ENCODE results near the gene HCAR2. TPM values are rescaled to one million over a fixed set of nuclear protein-coding genes. Genes with fewer than 3 reads are reported as not detected.
"Not testable (repeated sequence)": the region's sequence is repeated elsewhere in the genome, so short reads cannot be mapped to it uniquely, and the experiment has no call there.

Gene HCAR2
- total and polyA plus RNA-seq, 11 donors: 0.11 to 4.3 (median 0.69) TPM; not detected in 6

GRCh38 chr12:122721057-122721545 lies 17.9 kb upstream of the HCAR2 start:
- no peaks in the 10 kb centered on the region for H3K9me3 ChIP-seq
- TF ChIP-seq CTCF (IDR thresholded peaks at IDR 0.05) (no peak), POLR2A (IDR thresholded peaks at IDR 0.05) (no peak)
- DNase-seq (no peak), ATAC-seq (no peak)
- no peak overlapping the region for H3K4me3 ChIP-seq
- no peak overlapping the region for H3K27ac ChIP-seq
- H3K36me3 ChIP-seq: no peaks in the 10 kb centered on the region
- H3K4me1 ChIP-seq: peaks cover 0 to 29% (median 0%) of the 10 kb centered on the region in 12 donors
- intact Hi-C loops (cut with DNase I): no loop called here
- WGBS, 4 donors: 75 to 83% (median 82%) methylated on average over 11 of the region's 11 CpGs
- H3K27me3 ChIP-seq: no peaks in the 10 kb centered on the region

GRCh38 chr12:122716658-122717057 lies 13.5 kb upstream of the HCAR2 start, which contains the start of gene HCAR3:
TSS of gene HCAR3 (minus strand) at chr12:122716811. CDS start at chr12:122716737, 74 bp downstream.
- H3K9me3 ChIP-seq; H3K27me3 ChIP-seq; H3K27ac ChIP-seq; intact Hi-C loops (cut with DNase I); DNase-seq; H3K4me1 ChIP-seq; H3K4me3 ChIP-seq; ATAC-seq; H3K36me3 ChIP-seq: not testable (repeated sequence)
- WGBS, 4 donors: 77 to 86% (median 83%) methylated on average over 9 to 10 of the region's 10 CpGs

GRCh38 chr12:122715211-122715610 lies 12.1 kb upstream of the HCAR2 start:
- DNase-seq; H3K4me1 ChIP-seq; intact Hi-C loops (cut with DNase I); H3K27ac ChIP-seq; ATAC-seq; H3K36me3 ChIP-seq; H3K4me3 ChIP-seq; H3K9me3 ChIP-seq; H3K27me3 ChIP-seq: not testable (repeated sequence)
- 81 to 89% (median 85%) methylated on average over 6 of the region's 6 CpGs for WGBS, 4 donors

GRCh38 chr12:122713491-122714188 lies 10.5 kb upstream of the HCAR2 start:
- DNase-seq; H3K27me3 ChIP-seq; intact Hi-C loops (cut with DNase I); H3K36me3 ChIP-seq; H3K27ac ChIP-seq; H3K9me3 ChIP-seq; H3K4me1 ChIP-seq; H3K4me3 ChIP-seq: not testable (repeated sequence)
- WGBS, 4 donors: 48 to 65% (median 57%) methylated on average over 3 to 4 of the region's 10 CpGs
- peak in 2 of 4 donors; percentile 20 to 60 for ATAC-seq

- DNase-seq; H3K27ac ChIP-seq; H3K9me3 ChIP-seq; ATAC-seq; H3K4me3 ChIP-seq; H3K4me1 ChIP-seq; intact Hi-C loops (cut with DNase I); H3K36me3 ChIP-seq; H3K27me3 ChIP-seq: not testable (repeated sequence)
- WGBS, 4 donors: 57 to 79% (median 74%) methylated on average over 1 of the region's 1 CpG
Measured at GRCh38 chr12:122711266-122711665, 8.1 kb upstream of the HCAR2 start.

GRCh38 chr12:122710341-122710740 lies 7.2 kb upstream of the HCAR2 start:
- ATAC-seq; H3K4me1 ChIP-seq; intact Hi-C loops (cut with DNase I); H3K36me3 ChIP-seq; DNase-seq; H3K4me3 ChIP-seq; H3K27me3 ChIP-seq; H3K27ac ChIP-seq; H3K9me3 ChIP-seq: not testable (repeated sequence)
- 68 to 81% (median 75%) methylated on average over 2 of the region's 2 CpGs for WGBS, 4 donors

- not testable (repeated sequence) for ATAC-seq
Measured at GRCh38 chr12:122709287-122709686, 6.1 kb upstream of the HCAR2 start.

GRCh38 chr12:122703841-122704240 lies 684 bp upstream of the HCAR2 start:
- DNase-seq; H3K27me3 ChIP-seq; H3K4me3 ChIP-seq; H3K27ac ChIP-seq; H3K36me3 ChIP-seq; H3K4me1 ChIP-seq; ATAC-seq; intact Hi-C loops (cut with DNase I); H3K9me3 ChIP-seq: not testable (repeated sequence)
- WGBS, 4 donors: 84 to 92% (median 90%) methylated on average over 3 of the region's 3 CpGs

More at GRCh38 chr12:122709287-122709686, 6.1 kb upstream of the HCAR2 start:
- H3K27ac ChIP-seq; H3K27me3 ChIP-seq; H3K9me3 ChIP-seq; H3K4me1 ChIP-seq; H3K4me3 ChIP-seq; H3K36me3 ChIP-seq; DNase-seq; intact Hi-C loops (cut with DNase I): not testable (repeated sequence)
- WGBS, 4 donors: no CpG with 5 or more reads among the region's 3 CpGs

- H3K36me3 ChIP-seq; ATAC-seq; DNase-seq; H3K27ac ChIP-seq; intact Hi-C loops (cut with DNase I); H3K4me3 ChIP-seq; H3K9me3 ChIP-seq; H3K4me1 ChIP-seq; H3K27me3 ChIP-seq: not testable (repeated sequence)
- 53 to 63% (median 60%) methylated on average over 4 of the region's 4 CpGs for WGBS, 4 donors
Measured at GRCh38 chr12:122701481-122701880, 1.7 kb downstream of the HCAR2 start.

- intact Hi-C loops (cut with DNase I); H3K4me1 ChIP-seq; H3K27me3 ChIP-seq; H3K27ac ChIP-seq; H3K36me3 ChIP-seq; H3K9me3 ChIP-seq; DNase-seq; H3K4me3 ChIP-seq: not testable (repeated sequence)
- 57 to 64% (median 63%) methylated on average over 2 to 3 of the region's 9 CpGs; no CpG with 5 or more reads in 1 of the 4 donors for WGBS, 4 donors
- peak in 1 of 4 donors; percentile 31 for ATAC-seq
Measured at GRCh38 chr12:122700038-122700710, 3.0 kb downstream of the HCAR2 start.
